Right atrium auricular region (tissue), 2 donors: Measurements from ENCODE around the gene ELMO2. TPM values are rescaled to one million over a fixed set of nuclear protein-coding genes. Genes with fewer than 3 reads are reported as not detected.

ENCODE experiments used
- DNase-seq: peaks from one replicate; pipeline ENCODE4 v3.0.0-alpha.2; 2019; ENCODE audit warnings: low spot score
- H3K27ac ChIP-seq, 2 donors: fragments of 200-600 bp; sonication (generic); 1 replicate in 1 of 2; 2 replicates in 1 of 2; pipeline ENCODE4 v1.5.1; 2016 to 2019
- H3K27me3 ChIP-seq, 2 donors: fragments of 200-600 bp; sonication (generic); one replicate each; pipeline versions ENCODE4 v1.5.1 to v1.6.0; 2017 to 2019
- H3K36me3 ChIP-seq: fragments of 200-600 bp; sonication (generic); one replicate; pipeline ENCODE4 v1.5.1; 2016
- H3K4me1 ChIP-seq, 2 donors: fragments of 200-600 bp; sonication (generic); one replicate each; pipeline versions ENCODE4 v1.5.1 to v1.6.0; 2017 to 2019
- H3K4me3 ChIP-seq, 2 donors: fragments of 200-600 bp; sonication (generic); 1 replicate in 1 of 2; 2 replicates in 1 of 2; pipeline ENCODE4 v1.5.1; 2017 to 2019; ENCODE audit warnings: mild to moderate bottlenecking in 1 of 2, moderate library complexity in 1 of 2
- H3K9me3 ChIP-seq, 2 donors: fragments of 200-600 bp; sonication (generic); one replicate each; pipeline ENCODE4 v1.5.1; 2019
- CTCF ChIP-seq, 2 donors: fragments of 200-600 bp; sonication (generic); IDR thresholded peaks; one replicate each; pipeline ENCODE4 v1.5.1; 2019; ENCODE audit warnings: antibody characterized with exemption in 2 of 2
- total RNA-seq, 2 donors: library from RNA; depleted of rRNA; stranded (reverse); fragments of >200 nt; gene quantifications; one replicate each; pipeline ENCODE4 v1.1.0, GENCODE V29; 2016

Gene ELMO2
- total RNA-seq, 2 donors from 2014 or later = 29.4 to 32.7 TPM

DNA sequence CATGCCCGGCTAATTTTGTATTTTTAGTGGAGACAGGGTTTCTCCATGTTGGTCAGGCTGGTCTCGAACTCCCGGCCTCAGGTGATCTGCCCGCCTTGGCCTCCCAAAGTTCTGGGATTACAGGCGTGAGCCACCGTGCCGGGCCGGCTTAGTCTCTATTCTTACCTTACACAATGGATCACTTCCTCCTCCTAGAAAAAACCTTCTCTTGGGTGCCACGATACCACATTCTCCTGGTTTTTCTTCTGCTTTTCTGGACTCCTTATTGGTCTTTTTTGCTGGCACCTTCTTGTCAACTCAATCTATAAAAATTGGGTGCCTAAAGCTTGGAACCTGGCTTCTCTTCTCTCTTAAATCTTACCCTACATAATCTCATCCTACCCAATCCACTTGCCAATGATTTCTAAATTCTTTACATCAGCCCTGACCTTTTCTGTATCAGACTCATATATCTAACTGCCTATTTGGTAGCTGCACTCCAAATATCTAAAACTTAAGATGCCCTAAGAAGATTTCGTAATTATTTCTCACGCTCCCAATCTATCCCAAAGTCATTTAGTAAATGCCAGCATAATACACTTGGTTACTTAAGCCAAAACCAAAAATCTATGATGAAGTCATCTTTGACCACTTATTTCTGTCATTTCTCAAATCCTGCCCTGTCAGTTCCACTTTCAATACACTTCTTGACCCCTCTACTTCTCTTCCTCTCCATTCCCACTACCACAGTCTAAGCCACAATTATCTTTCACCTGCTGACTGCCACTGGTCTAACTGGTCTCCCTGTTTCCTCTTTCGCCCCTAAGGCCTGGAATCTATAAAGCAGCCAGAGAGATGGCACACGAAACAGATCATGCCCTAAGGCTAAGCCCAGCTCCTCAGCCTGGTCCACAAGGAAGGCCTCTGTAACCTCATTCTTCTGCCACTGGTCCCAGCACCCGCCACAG is 43.2 kb downstream of the ELMO2 start:
- H3K4me1 ChIP-seq = peaks cover 0 to 73% of the 10 kb centered on the region in 2 donors
- H3K36me3 ChIP-seq = peaks cover 15% of the 10 kb centered on the region
- H3K27ac ChIP-seq = peak overlapping the region; percentile 96 to 97
- DNase-seq = no peak
- H3K9me3 ChIP-seq = no peaks in the 10 kb centered on the region
- peak overlapping the region; percentile 91 to 99 for H3K4me3 ChIP-seq
- H3K27me3 ChIP-seq = no peaks in the 10 kb centered on the region
- no peak for TF ChIP-seq CTCF (IDR thresholded peaks at IDR 0.05)

- Histone ChIP-seq H3K27ac (no peak overlapping the region), H3K4me1 (peaks cover 0 to 84% of the 10 kb centered on the region in 2 donors)
Measured at GRCh38 chr20:46361811-46362210, 44.6 kb downstream of the ELMO2 start.

GRCh38 chr20:46361381-46361780 is 45.0 kb downstream of the ELMO2 start:
- no peak for DNase-seq
- Histone ChIP-seq H3K27me3 (no peaks in the 10 kb centered on the region), H3K36me3 (peaks cover 5% of the 10 kb centered on the region), H3K4me1 (peaks cover 0 to 88% of the 10 kb centered on the region in 2 donors), H3K4me3 (no peak overlapping the region), H3K9me3 (no peaks in the 10 kb centered on the region), H3K27ac (no peak overlapping the region)
- no peak for TF ChIP-seq CTCF (IDR thresholded peaks at IDR 0.05)

More at GRCh38 chr20:46361811-46362210, 44.6 kb downstream of the ELMO2 start:
- Histone ChIP-seq H3K27me3 (no peaks in the 10 kb centered on the region), H3K4me3 (no peak overlapping the region), H3K36me3 (peaks cover 9% of the 10 kb centered on the region), H3K9me3 (no peaks in the 10 kb centered on the region)
- DNase-seq = no peak
- no peak for TF ChIP-seq CTCF (IDR thresholded peaks at IDR 0.05)

GRCh38 chr20:46359233-46359751 is 47.1 kb downstream of the ELMO2 start:
- Histone ChIP-seq H3K27ac (peak overlapping the region; percentile 21 to 24), H3K27me3 (no peaks in the 10 kb centered on the region), H3K36me3 (no peaks in the 10 kb centered on the region), H3K4me1 (peaks cover 0 to 83% of the 10 kb centered on the region in 2 donors), H3K9me3 (no peaks in the 10 kb centered on the region), H3K4me3 (no peak overlapping the region)
- no peak for DNase-seq
- TF ChIP-seq CTCF (IDR thresholded peaks at IDR 0.05) = no peak

GRCh38 chr20:46358346-46359058 is 47.9 kb downstream of the ELMO2 start:
- no peaks in the 10 kb centered on the region for H3K36me3 ChIP-seq
- no peak overlapping the region for H3K4me3 ChIP-seq
- no peak for DNase-seq
- H3K27ac ChIP-seq = peak overlapping the region; percentile 24 to 29
- TF ChIP-seq CTCF (IDR thresholded peaks at IDR 0.05) = no peak
- no peaks in the 10 kb centered on the region for H3K27me3 ChIP-seq
- peaks cover 0 to 80% of the 10 kb centered on the region in 2 donors for H3K4me1 ChIP-seq
- H3K9me3 ChIP-seq = no peaks in the 10 kb centered on the region
